HepG2 (cell line): ENCODE measurements around the gene ZNF217. TPM values are rescaled to one million over a fixed set of nuclear protein-coding genes. Genes with fewer than 3 reads are reported as not detected.

Experiments
- BORCS8-MEF2B ChIP-seq: sonication (generic); formaldehyde crosslinking; IDR thresholded peaks from 2 replicates; pipeline ENCODE4 v1.8.0; 2022; ENCODE audit warnings: mild to moderate bottlenecking, missing genetic modification reagents
- CAMTA2 ChIP-seq: sonication (generic); formaldehyde crosslinking; IDR thresholded peaks from 2 replicates; pipeline ENCODE4 v1.4.0; 2020; ENCODE audit warnings: mild to moderate bottlenecking, missing genetic modification reagents, borderline replicate concordance
- HOXA5 ChIP-seq: sonication (generic); formaldehyde crosslinking; IDR thresholded peaks from 2 replicates; pipeline ENCODE4 v1.4.0; 2020; ENCODE audit warnings: missing genetic modification reagents
- HOXA7 ChIP-seq: sonication (generic); formaldehyde crosslinking; IDR thresholded peaks from 2 replicates; pipeline ENCODE4 v1.8.1; 2022; ENCODE audit warnings: mild to moderate bottlenecking, missing genetic modification reagents, moderate library complexity
- PHB2 ChIP-seq: fragments of 450-650 bp; IDR thresholded peaks from 2 replicates; pipeline ENCODE4 v1.6.1; 2018; ENCODE audit not compliant: partially characterized antibody
- POLR2AphosphoS2 ChIP-seq: IDR thresholded peaks from 2 replicates; pipeline ENCODE4 v1.6.1; 2011; ENCODE audit warnings: low read depth, low read length, improper control_type of control experiment
- PTBP1 ChIP-seq: fragments of 200-400 bp; formaldehyde crosslinking; IDR thresholded peaks from 2 replicates; pipeline ENCODE4 v1.6.1; 2018; ENCODE audit warnings: low read length, low read depth; ENCODE audit not compliant: poor library complexity, severe bottlenecking
- SALL2 ChIP-seq: sonication (generic); formaldehyde crosslinking; IDR thresholded peaks from 2 replicates; pipeline ENCODE4 v1.8.1; 2023; ENCODE audit warnings: mild to moderate bottlenecking, missing genetic modification reagents, inconsistent platforms
- ZBTB42 ChIP-seq: sonication (generic); formaldehyde crosslinking; IDR thresholded peaks from 2 replicates; pipeline ENCODE4 v1.5.0; 2020; ENCODE audit warnings: mild to moderate bottlenecking, missing genetic modification reagents
- ZBTB49 ChIP-seq: sonication (generic); formaldehyde crosslinking; IDR thresholded peaks from 2 replicates; pipeline ENCODE4 v1.4.0; 2020; ENCODE audit warnings: missing genetic modification reagents, borderline replicate concordance
- ZNF224 ChIP-seq: sonication (generic); formaldehyde crosslinking; IDR thresholded peaks from 2 replicates; pipeline ENCODE4 v1.5.0; 2020; ENCODE audit warnings: mild to moderate bottlenecking, missing genetic modification reagents
- ZNF318 ChIP-seq: sonication (generic); formaldehyde crosslinking; IDR thresholded peaks from 2 replicates; pipeline ENCODE4 v1.4.0; 2020; ENCODE audit warnings: mild to moderate bottlenecking, missing genetic modification reagents
- ZNF530 ChIP-seq: sonication (generic); formaldehyde crosslinking; IDR thresholded peaks from 2 replicates; pipeline ENCODE4 v1.5.0; 2020; ENCODE audit warnings: low read depth, mild to moderate bottlenecking, missing genetic modification reagents
- ZNF792 ChIP-seq: IDR thresholded peaks from 2 replicates; pipeline ENCODE4 v1.6.1; 2016
- ZNF850 ChIP-seq: sonication (generic); formaldehyde crosslinking; conservative IDR thresholded peaks from 2 replicates; pipeline ENCODE4 v1.9.0; 2021; ENCODE audit warnings: mild to moderate bottlenecking, missing genetic modification reagents
- polyA plus RNA-seq, 8 experiments: library from polyadenylated mRNA; depleted of rRNA in 3 of 8; stranded (reverse) in 7 of 8; unstranded in 1 of 8; fragments of >200 nt; fragmentation: Illumina TruSeq in 4 of 8; extraction: Trizol in 4 of 8; gene quantifications; 2 replicates each; pipeline versions ENCODE4 v1.2.1 to v1.2.3, GENCODE V29; 2011 to 2016; ENCODE audit warnings: low read depth in 4 of 8, missing spikeins in 1 of 8, mixed read lengths in 1 of 8; ENCODE audit not compliant: insufficient read depth in 1 of 8
- total RNA-seq, 5 experiments: library from RNA; depleted of rRNA; stranded (reverse); fragments of >200 nt; fragmentation: Illumina TruSeq; extraction: Trizol; gene quantifications; 2 replicates each; pipeline ENCODE4 v1.2.3, GENCODE V29; 2016; ENCODE audit warnings: low read depth in 1 of 5
- TF ChIP-seq, protein P1 (sequence below): sonication (generic); formaldehyde crosslinking; IDR thresholded peaks from 2 replicates; pipeline ENCODE4 v1.4.0; 2020; ENCODE audit warnings: missing genetic modification reagents, mild to moderate bottlenecking, borderline replicate concordance

ZNF217 gene
- total and polyA plus RNA-seq, 2 of the 13 experiments (the other 11 are each of a cell fraction or from before 2014, with no cell fraction given): 22.3 to 29.8 TPM

DNA sequence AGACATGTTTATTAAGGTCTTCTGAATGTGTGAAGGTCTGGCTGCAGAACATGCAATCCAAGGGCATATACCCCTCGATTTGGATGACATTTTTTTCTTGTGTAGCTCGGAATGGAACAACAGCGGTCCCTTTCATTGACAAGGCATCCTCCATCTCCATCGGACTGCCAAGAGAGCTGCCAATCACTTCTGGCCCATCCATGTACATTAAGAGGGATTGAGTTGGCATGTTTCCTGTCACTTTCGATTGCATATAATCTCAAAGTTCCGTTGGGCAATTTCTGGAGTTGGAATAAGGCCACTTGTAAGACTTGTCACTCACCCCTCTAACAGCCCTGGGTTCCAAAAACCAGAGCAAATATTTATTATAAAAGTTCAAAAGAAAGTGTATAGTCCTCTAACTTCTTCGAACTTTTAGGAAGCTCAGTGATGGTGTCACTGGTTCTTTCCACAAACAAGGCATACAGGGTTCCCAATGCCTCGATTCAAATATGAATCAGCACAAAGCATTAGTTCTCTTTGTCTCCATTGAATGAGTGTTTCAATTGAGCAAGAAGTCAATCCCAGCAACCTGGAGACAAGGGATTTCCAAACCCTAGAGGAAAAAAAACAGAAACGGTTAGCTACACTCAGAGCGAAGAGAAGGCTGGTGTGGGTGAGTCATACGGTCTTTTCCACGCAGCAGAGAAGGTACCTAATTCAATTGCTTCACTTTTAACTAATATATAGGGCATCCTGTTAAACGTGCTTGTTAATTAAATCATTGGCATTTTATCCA, 10.9 kb downstream of the ZNF217 start (continued):
- TF ChIP-seq ZNF318 (no peak), BORCS8-MEF2B (CRISPR knock-in tag) (no peak), POLR2AphosphoS2 (no peak), ZNF792 (CRISPR knock-in tag) (no peak), ZNF224 (CRISPR knock-in tag) (no peak), ZNF530 (CRISPR knock-in tag) (no peak), SALL2 (no peak), HOXA5 (CRISPR knock-in tag) (peak; percentile 31; the same call in 1 of the 2 replicates), ZBTB49 (CRISPR knock-in tag) (no peak), PTBP1 (no peak), HOXA7 (CRISPR knock-in tag) (no peak), CAMTA2 (CRISPR knock-in tag) (no peak), ZBTB42 (no peak), PHB2 (no peak), ZNF850 (CRISPR knock-in tag) (no peak)
- TF ChIP-seq, protein P1, sequence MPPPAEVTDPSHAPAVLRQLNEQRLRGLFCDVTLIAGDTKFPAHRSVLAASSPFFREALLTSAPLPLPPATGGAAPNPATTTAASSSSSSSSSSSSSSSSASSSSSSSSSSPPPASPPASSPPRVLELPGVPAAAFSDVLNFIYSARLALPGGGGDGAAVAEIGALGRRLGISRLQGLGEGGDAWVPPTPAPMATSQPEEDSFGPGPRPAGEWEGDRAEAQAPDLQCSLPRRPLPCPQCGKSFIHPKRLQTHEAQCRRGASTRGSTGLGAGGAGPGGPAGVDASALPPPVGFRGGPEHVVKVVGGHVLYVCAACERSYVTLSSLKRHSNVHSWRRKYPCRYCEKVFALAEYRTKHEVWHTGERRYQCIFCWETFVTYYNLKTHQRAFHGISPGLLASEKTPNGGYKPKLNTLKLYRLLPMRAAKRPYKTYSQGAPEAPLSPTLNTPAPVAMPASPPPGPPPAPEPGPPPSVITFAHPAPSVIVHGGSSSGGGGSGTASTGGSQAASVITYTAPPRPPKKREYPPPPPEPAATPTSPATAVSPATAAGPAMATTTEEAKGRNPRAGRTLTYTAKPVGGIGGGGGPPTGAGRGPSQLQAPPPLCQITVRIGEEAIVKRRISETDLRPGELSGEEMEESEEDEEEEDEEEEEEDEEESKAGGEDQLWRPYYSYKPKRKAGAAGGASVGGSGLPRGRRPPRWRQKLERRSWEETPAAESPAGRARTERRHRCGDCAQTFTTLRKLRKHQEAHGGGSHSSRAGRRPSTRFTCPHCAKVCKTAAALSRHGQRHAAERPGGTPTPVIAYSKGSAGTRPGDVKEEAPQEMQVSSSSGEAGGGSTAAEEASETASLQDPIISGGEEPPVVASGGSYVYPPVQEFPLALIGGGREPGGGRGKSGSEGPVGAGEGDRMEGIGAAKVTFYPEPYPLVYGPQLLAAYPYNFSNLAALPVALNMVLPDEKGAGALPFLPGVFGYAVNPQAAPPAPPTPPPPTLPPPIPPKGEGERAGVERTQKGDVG: no peak
